Inferior parietal cortex (tissue), 1 donor: ENCODE measurements around the gene ABCB1.
"Not testable (repeated sequence)": the region's sequence is repeated elsewhere in the genome, so short reads cannot be mapped to it uniquely, and the experiment has no call there.

Source experiments
- DNase-seq: peaks from one replicate; pipeline ENCODE4 v3.0.0-alpha.2; 2016; ENCODE audit errors: extremely low spot score

The ABCB1 gene

DNA sequence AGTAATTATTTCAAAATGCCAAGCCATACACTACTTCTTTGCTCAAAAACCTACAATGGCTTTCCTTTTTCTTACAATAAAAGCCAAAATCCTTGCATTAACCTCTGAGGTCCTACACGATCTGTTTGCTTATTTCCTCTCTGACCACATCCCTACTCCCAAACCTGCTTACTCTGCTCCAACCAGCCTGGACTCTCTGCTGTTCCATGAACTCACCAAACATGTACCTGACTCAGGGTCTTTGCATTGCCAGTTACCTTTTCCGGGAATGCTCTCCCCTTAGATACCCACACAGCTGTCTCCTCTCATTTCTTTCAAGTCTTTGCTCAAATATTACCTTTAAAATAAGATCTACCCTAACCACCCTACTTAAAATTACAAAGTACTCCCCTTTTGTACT, 127.5 kb downstream of the ABCB1 start:
- no peak for DNase-seq

DNA sequence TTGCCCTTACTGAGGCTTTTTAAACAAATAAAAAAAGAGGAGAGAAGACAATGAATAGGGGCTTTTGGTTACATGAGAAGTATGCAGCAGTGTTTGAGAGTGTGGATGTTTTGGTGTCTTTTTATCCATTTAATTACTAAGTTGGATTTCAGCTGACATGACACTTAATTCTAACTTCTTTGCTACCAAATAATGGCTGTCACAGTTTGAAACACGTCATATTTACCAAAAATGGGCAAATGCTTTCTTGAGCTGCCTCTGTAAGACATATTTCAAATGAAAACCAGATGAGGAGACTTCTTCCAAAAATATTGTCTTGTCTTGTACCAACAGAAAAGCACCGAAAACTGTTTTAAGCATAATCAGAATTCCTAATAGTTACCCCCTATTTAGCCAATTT, 129.2 kb downstream of the ABCB1 start:
- no peak for DNase-seq

DNA sequence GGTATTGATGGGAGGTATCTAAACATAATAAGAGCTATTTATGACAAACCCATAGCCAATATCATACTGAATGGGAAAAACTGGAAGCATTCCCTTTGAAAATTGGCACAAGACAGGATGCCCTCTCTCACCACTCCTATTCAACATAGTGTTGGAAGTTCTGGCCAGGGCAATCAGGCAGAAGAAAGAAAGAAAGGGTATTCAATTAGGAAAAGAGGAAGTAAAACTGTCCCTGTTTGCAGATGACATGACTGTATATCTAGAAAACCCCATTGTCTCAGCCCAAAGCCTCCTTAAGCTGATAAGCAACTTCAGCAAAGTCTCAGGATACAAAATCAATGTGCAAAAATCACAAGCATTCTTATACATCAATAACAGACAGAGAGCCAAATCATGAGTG, 131.5 kb downstream of the ABCB1 start:
- not testable (repeated sequence) for DNase-seq

DNA sequence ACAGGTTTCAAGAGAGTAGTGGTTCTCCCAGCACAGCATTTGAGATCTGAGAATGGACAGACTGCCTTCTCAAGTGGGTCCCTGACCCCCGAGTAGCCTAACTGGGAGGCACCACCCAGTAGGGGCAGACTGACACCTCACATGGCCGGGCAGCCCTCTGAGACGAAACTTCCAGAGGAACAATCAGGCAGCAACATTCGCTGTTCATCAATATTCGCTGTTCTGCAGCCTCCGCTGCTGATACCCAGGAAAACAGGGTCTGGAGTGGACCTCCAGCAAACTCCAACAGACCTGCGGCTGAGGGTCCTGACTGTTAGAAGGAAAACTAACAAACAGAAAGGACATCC, 135.2 kb downstream of the ABCB1 start:
- not testable (repeated sequence) for DNase-seq

DNA sequence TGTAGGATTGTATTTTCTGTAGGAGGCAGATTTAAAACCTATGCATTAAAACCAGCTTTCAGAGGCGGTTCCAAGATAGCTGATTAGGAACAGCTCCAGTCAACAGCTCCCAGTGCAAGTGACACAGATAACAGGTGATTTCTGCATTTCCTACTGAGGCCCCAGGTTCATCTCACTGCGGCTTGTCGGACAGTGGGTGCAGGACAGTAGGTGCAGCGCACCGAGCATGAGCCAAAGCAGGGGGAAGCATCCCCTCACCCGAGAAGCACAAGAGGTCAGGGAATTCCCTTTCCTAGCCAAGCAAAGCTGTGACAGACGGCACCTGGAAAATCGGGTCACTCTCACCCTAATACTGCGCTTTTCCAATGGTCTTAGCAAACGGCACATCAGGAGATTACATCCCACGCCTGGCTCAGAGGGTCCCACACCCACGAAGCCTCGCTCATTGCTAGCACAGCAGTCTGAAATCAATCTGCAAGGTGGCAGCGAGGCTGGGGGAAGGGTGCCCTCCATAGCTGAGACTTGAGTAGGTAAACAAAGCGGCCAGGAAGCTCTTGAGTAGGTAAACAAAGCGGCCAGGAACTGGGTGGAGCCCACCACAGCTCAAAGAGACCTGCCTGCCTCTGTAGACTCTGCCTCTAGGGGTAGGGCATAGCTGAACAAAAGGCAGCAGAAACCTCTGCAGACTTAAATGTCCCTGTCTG, 135.7 kb downstream of the ABCB1 start:
- not testable (repeated sequence) for DNase-seq

DNA sequence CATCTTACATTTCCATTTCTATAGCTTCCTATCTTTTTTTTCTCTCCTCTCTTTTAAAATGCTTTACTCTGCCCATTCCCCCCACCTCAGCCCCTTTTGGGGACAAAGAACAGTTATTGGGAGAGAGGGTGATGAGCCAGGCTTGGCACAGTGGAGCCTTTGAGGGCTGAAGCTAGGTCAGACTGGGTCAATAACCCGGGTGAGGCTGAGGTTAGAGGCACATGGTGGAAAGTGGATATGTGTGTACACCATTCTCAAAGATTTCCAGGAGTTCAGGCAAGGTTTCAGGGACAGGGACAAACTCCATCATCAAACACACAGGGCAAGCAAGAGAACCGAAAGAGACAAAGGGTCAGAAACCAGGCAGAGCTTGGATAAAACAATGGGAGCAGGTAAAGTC, 136.7 kb downstream of the ABCB1 start:
- no peak for DNase-seq

DNA sequence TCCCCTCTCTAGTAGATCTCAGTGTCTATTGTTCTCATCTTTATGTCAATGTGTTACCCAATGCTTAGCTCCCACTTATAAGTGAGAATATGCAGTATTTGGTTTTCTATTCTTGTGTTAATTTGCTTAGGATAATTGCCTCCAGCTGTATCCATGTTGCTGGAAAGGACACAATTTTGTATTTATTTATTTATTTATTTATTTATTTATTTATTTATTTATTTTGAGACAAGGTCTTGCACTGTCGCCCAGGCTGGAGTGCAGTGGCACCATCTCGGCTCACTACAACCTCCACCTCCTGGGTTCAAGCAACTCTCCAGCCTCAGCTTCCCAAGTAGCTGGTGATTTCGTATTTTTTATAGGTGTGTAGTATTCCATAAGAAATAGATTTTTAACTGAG, 140.2 kb downstream of the ABCB1 start:
- not testable (repeated sequence) for DNase-seq

DNA sequence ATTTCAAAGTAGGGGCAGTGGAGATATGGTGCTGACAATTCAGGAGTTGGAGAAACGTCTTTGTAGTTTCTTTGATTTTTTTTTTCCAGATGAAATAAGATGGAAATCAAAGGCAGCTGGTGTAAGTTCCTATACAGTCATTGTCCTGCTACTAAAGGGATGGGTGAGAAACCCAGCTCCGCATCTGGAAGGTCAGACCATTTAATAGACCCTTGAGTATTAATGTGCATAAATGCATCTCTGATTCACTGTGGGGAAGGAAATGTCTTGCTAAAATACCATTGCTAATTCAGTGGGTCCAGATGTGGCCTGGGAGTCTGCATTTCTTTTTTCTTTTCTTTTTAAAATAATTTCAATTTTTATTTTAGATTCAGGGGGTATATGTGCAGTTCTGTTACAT, 140.7 kb downstream of the ABCB1 start:
- DNase-seq, result no peak

DNA sequence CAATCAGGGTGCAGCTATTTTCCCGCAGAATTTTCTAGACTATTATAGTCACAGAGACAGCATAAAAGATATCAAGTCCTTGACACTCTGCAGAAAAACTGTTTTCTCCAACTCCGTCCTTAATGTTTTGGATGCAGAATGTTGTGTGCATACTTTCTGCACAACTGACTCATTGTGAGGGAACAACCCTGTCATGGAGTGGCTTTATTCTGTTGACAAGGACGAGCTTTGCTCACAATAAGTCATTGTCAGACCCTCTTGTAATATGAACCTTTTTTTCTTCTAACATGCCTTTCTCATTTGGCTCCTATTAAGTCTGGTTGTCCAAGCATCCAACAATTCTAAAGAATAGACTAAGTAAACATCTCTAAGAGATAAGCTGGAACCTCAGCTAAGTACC, 142.5 kb downstream of the ABCB1 start:
- DNase-seq, result no peak

DNA sequence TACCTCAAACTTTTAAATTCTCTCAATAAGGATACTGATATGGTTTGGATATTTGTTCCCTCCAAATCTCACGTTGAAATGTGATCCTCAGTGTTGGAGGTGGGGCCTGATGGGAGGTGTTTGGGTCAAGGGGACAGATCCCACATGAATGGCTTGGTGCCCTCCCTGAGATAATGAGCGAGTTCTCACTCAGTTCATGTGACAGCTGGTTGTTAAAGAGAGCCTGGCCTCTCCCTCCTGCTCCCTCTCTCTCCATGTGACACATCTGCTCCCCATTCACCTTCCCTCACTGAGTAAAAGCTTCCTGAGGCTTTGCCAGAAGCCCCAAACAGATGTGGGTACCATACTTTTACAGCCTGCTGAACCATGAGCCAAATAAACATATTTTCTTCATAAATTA, 144.4 kb downstream of the ABCB1 start:
- no peak for DNase-seq
